A549 (cell line): ENCODE results near the gene IL2RA. TPM values are rescaled to one million over a fixed set of nuclear protein-coding genes. Genes with fewer than 3 reads are reported as not detected.
A peak's percentile ranks its signal among the peaks of the same experiment; 100 is the strongest.

ENCODE experiments used
- ATAC-seq, 2 experiments: fragments of 200-7000 bp in 1 of 2; fragments of >200 bp in 1 of 2; cut with Nextera tagmentation in 1 of 2; cut with Tn5 transposase in 1 of 2; 3 replicates each; pipeline versions ENCODE4 v1.8.0 to v1.9.1; 2018 to 2020; ENCODE audit warnings: mild to moderate bottlenecking in 1 of 2, moderate library complexity in 1 of 2
- CTCF ChIA-PET: fragments of 300-600 bp; sonication (Branson Sonifier 250); formaldehyde crosslinking; extraction: SDS; loops from one replicate; lab custom pipeline; 2021; ENCODE audit warnings: antibody characterized with exemption, inconsistent platforms; lab: Yijun Ruan, JAX
- POLR2A ChIA-PET: fragments of 350-600 bp; formaldehyde crosslinking; extraction: SDS; loops from one replicate; lab custom pipeline; 2021; ENCODE audit warnings: antibody characterized with exemption, inconsistent platforms; lab: Yijun Ruan, JAX
- DNase-seq, 2 experiments: peaks; one replicate each; pipeline versions ENCODE4 v3.0.0 to v3.0.0-alpha.2; 2011 to 2016; ENCODE audit warnings: low read depth in 1 of 2, low spot score in 1 of 2
- FAIRE-seq: peaks from 2 replicates; lab custom pipeline; 2011; peaks lifted over from hg19 to GRCh38; lab: Jason Lieb, UNC
- H3K27ac ChIP-seq, 2 experiments: fragments of >200 bp; sonication (Bioruptor Twin); formaldehyde crosslinking; 3 replicates each; pipeline ENCODE4 v1.5.1; 2016 to 2017
- H3K4me1 ChIP-seq: fragments of >200 bp; sonication (Bioruptor Twin); formaldehyde crosslinking; 3 replicates; pipeline ENCODE4 v1.6.1; 2016
- H3K4me2 ChIP-seq: fragments of >200 bp; sonication (Bioruptor Twin); formaldehyde crosslinking; 3 replicates; pipeline ENCODE4 v1.6.1; 2016
- H3K4me3 ChIP-seq: fragments of >200 bp; sonication (Bioruptor Twin); formaldehyde crosslinking; 3 replicates; pipeline ENCODE4 v1.5.1; 2016
- H3K9me3 ChIP-seq: fragments of >200 bp; sonication (Bioruptor Twin); formaldehyde crosslinking; 3 replicates; pipeline ENCODE4 v1.6.1; 2016
- ATOH8 ChIP-seq: fragments of 250-450 bp; sonication (Bioruptor Pico); IDR thresholded peaks from 2 replicates; pipeline ENCODE4 v1.5.0; 2020; ENCODE audit warnings: low read depth, mild to moderate bottlenecking, moderate library complexity
- BHLHE40 ChIP-seq: IDR thresholded peaks from 2 replicates; pipeline ENCODE4 v1.6.1; 2012; ENCODE audit warnings: low read depth, low read length, inconsistent platforms
- CBX2 ChIP-seq: fragments of 200-600 bp; sonication (generic); IDR thresholded peaks from 2 replicates; pipeline ENCODE4 v1.6.1; 2016; ENCODE audit warnings: low read depth, mild to moderate bottlenecking, borderline replicate concordance
- CEBPB ChIP-seq, 2 experiments: fragments of >200 bp in 1 of 2; sonication (Bioruptor Twin) in 1 of 2; formaldehyde crosslinking in 1 of 2; IDR thresholded peaks; 2 replicates each; pipeline ENCODE4 v1.6.1; 2012 to 2016
- CHD2 ChIP-seq: fragments of 150-350 bp; IDR thresholded peaks from 2 replicates; pipeline ENCODE4 v1.6.1; 2014; ENCODE audit warnings: low read length; ENCODE audit not compliant: partially characterized antibody
- EHF ChIP-seq: fragments of 250-450 bp; sonication (Bioruptor Pico); IDR thresholded peaks from 2 replicates; pipeline ENCODE4 v1.5.0; 2020; ENCODE audit warnings: mild to moderate bottlenecking
- ELK1 ChIP-seq: fragments of 150-350 bp; IDR thresholded peaks from 2 replicates; pipeline ENCODE4 v1.6.1; 2014; ENCODE audit warnings: low read depth, mild to moderate bottlenecking, low read length
- EP300 ChIP-seq, 2 experiments: fragments of >200 bp; sonication (Bioruptor Twin); formaldehyde crosslinking; IDR thresholded peaks; 2 replicates in 1 of 2; 3 replicates in 1 of 2; pipeline ENCODE4 v1.6.1; 2016 to 2017
- FOXS1 ChIP-seq: fragments of 250-450 bp; sonication (Bioruptor Pico); IDR thresholded peaks from 2 replicates; pipeline ENCODE4 v1.5.0; 2020; ENCODE audit warnings: mild to moderate bottlenecking, moderate library complexity
- GATA3 ChIP-seq: IDR thresholded peaks from 2 replicates; pipeline ENCODE4 v1.6.1; 2012; ENCODE audit warnings: borderline replicate concordance
- HMGXB4 ChIP-seq: fragments of 250-450 bp; sonication (Bioruptor Pico); IDR thresholded peaks from 2 replicates; pipeline ENCODE4 v1.5.0; 2021; ENCODE audit warnings: mild to moderate bottlenecking, moderate library complexity, borderline replicate concordance
- JUN ChIP-seq, 2 experiments: fragments of >200 bp; sonication (Bioruptor Twin); formaldehyde crosslinking; IDR thresholded peaks; 2 replicates in 1 of 2; 3 replicates in 1 of 2; pipeline ENCODE4 v1.6.1; 2016 to 2017
- JUNB ChIP-seq: fragments of >200 bp; sonication (Bioruptor Twin); formaldehyde crosslinking; IDR thresholded peaks from 2 replicates; pipeline ENCODE4 v1.6.1; 2016
- KDM1A ChIP-seq: fragments of 200-600 bp; sonication (generic); IDR thresholded peaks from 2 replicates; pipeline ENCODE4 v1.6.1; 2016; ENCODE audit warnings: low read depth, mild to moderate bottlenecking
- MAFK ChIP-seq: fragments of 450-650 bp; IDR thresholded peaks from 2 replicates; pipeline ENCODE4 v1.6.1; 2014; ENCODE audit not compliant: partially characterized antibody
- MAX ChIP-seq: IDR thresholded peaks from 2 replicates; pipeline ENCODE4 v1.6.1; 2012
- MAZ ChIP-seq: fragments of 150-350 bp; IDR thresholded peaks from 2 replicates; pipeline ENCODE4 v1.6.1; 2014; ENCODE audit warnings: antibody characterized with exemption, low read depth, low read length, borderline replicate concordance
- NFE2L2 ChIP-seq: fragments of 150-350 bp; conservative IDR thresholded peaks from 2 replicates; pipeline ENCODE4 v1.6.1; 2014; ENCODE audit warnings: low read length
- PHF8 ChIP-seq: fragments of 200-600 bp; sonication (generic); IDR thresholded peaks from 2 replicates; pipeline ENCODE4 v1.6.1; 2016; ENCODE audit warnings: low read depth, mild to moderate bottlenecking, antibody characterized with exemption, moderate library complexity, borderline replicate concordance
- POLR2A ChIP-seq: IDR thresholded peaks from 2 replicates; pipeline ENCODE4 v1.6.1; 2012; ENCODE audit warnings: mild to moderate bottlenecking, low read length
- POLR2AphosphoS2 ChIP-seq: conservative IDR thresholded peaks from 2 replicates; pipeline ENCODE4 v1.6.1; 2012; ENCODE audit warnings: low read length, improper control_type of control experiment, inconsistent platforms
- USF2 ChIP-seq: fragments of 450-650 bp; IDR thresholded peaks from 2 replicates; pipeline ENCODE4 v1.6.1; 2014; ENCODE audit warnings: antibody characterized with exemption
- ZNF302 ChIP-seq: fragments of 250-450 bp; sonication (Bioruptor Pico); IDR thresholded peaks from 2 replicates; pipeline ENCODE4 v1.9.0; 2021; ENCODE audit warnings: inconsistent platforms, mild to moderate bottlenecking, moderate library complexity
- ZSCAN20 ChIP-seq: fragments of 250-450 bp; sonication (Bioruptor Pico); IDR thresholded peaks from 2 replicates; pipeline ENCODE4 v1.8.0; 2022; ENCODE audit warnings: mild to moderate bottlenecking, moderate library complexity
- WGBS: methylation state at CpG from one replicate; pipeline ENCODE4 v1.1.6; 2017; ENCODE audit errors: missing lambda C conversion rate; 5-methylcytosine and 5-hydroxymethylcytosine counted together
- polyA plus RNA-seq, 4 experiments: library from polyadenylated mRNA; depleted of rRNA in 3 of 4; stranded (reverse); fragments of >200 nt; fragmentation: RNase III in 1 of 4; extraction: RNeasy Plus Mini Kit Qiagen cat#74134 plus additional on column Dnase treatment in 1 of 4; gene quantifications; 2 replicates in 3 of 4; 3 replicates in 1 of 4; pipeline ENCODE4 v1.2.3, GENCODE V29; 2011 to 2017
- TF ChIP-seq, protein P1 (sequence below): fragments of 200-600 bp; sonication (generic); IDR thresholded peaks from 2 replicates; pipeline ENCODE4 v1.6.1; 2016; ENCODE audit warnings: antibody characterized with exemption, mild to moderate bottlenecking, moderate library complexity

IL2RA gene
- polyA plus RNA-seq, 2 of the 4 experiments (the other 2 are of a cell fraction), result not detected

GRCh38 chr10:6047847-6048246, 14.3 kb downstream of the IL2RA start:
- H3K4me2 ChIP-seq, result no peak overlapping the region
- no peaks in the 10 kb centered on the region for H3K9me3 ChIP-seq
- peaks cover 5% of the 10 kb centered on the region; the same call in 1 of the 3 replicates for H3K4me1 ChIP-seq
- no peak for FAIRE-seq
- H3K4me3 ChIP-seq, result no peak overlapping the region
- WGBS, result 38% methylated on average over 7 of the region's 7 CpGs
- ATAC-seq, result no peak
- POLR2A ChIA-PET, result no interaction called here
- TF ChIP-seq EHF (CRISPR knock-in tag), result no peak
- no peak for TF ChIP-seq POLR2A
- no peak for TF ChIP-seq KDM1A
- no peak for TF ChIP-seq ELK1
- TF ChIP-seq GATA3, result no peak
- TF ChIP-seq ZNF302, result no peak
- TF ChIP-seq CHD2, result no peak
- no peak for TF ChIP-seq MAZ
- no peak for TF ChIP-seq JUN (IDR thresholded peaks at IDR 0.05)
- TF ChIP-seq, protein P1, sequence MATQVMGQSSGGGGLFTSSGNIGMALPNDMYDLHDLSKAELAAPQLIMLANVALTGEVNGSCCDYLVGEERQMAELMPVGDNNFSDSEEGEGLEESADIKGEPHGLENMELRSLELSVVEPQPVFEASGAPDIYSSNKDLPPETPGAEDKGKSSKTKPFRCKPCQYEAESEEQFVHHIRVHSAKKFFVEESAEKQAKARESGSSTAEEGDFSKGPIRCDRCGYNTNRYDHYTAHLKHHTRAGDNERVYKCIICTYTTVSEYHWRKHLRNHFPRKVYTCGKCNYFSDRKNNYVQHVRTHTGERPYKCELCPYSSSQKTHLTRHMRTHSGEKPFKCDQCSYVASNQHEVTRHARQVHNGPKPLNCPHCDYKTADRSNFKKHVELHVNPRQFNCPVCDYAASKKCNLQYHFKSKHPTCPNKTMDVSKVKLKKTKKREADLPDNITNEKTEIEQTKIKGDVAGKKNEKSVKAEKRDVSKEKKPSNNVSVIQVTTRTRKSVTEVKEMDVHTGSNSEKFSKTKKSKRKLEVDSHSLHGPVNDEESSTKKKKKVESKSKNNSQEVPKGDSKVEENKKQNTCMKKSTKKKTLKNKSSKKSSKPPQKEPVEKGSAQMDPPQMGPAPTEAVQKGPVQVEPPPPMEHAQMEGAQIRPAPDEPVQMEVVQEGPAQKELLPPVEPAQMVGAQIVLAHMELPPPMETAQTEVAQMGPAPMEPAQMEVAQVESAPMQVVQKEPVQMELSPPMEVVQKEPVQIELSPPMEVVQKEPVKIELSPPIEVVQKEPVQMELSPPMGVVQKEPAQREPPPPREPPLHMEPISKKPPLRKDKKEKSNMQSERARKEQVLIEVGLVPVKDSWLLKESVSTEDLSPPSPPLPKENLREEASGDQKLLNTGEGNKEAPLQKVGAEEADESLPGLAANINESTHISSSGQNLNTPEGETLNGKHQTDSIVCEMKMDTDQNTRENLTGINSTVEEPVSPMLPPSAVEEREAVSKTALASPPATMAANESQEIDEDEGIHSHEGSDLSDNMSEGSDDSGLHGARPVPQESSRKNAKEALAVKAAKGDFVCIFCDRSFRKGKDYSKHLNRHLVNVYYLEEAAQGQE, result no peak
- no peak for TF ChIP-seq EP300 (IDR thresholded peaks at IDR 0.05)
- no peak for TF ChIP-seq ATOH8
- no peak for TF ChIP-seq USF2
- no peak for TF ChIP-seq MAX
- TF ChIP-seq CBX2, result no peak
- no peak for TF ChIP-seq FOXS1 (CRISPR knock-in tag)
- TF ChIP-seq POLR2AphosphoS2, result no peak
- no peak overlapping the region for H3K27ac ChIP-seq
- CTCF ChIA-PET, result interaction anchor here (1.0 kb wide), 1 partner anchor 10 kb away, joined by 4 read pairs; no protein-coding TSS in a partner anchor
- no peak for DNase-seq

- ChIA-PET POLR2A (no interaction called here), CTCF (interaction anchor here (1.0 to 1.8 kb wide), 2 partner anchors 11 to 33 kb away, joined by 4 read pairs; no protein-coding TSS in a partner anchor)
- no peaks in the 10 kb centered on the region for H3K9me3 ChIP-seq
- no peak overlapping the region for H3K4me3 ChIP-seq
- H3K4me2 ChIP-seq, result no peak overlapping the region
- no peak overlapping the region for H3K27ac ChIP-seq
- WGBS, result 40% methylated on average over 14 of the region's 14 CpGs
- ATAC-seq, result peak in 1 of 2 experiments; percentile 13; a peak in 2 of 6 replicates
- TF ChIP-seq NFE2L2, result no peak
- no peak for TF ChIP-seq PHF8
- no peak for TF ChIP-seq MAX
- no peak for TF ChIP-seq ZSCAN20 (CRISPR knock-in tag)
- no peak for TF ChIP-seq HMGXB4
- TF ChIP-seq POLR2AphosphoS2, result no peak
- TF ChIP-seq MAFK, result no peak
- TF ChIP-seq ZNF302, result no peak
- no peak for TF ChIP-seq JUNB
- TF ChIP-seq BHLHE40, result no peak
- TF ChIP-seq CHD2, result no peak
- no peak for TF ChIP-seq CEBPB (IDR thresholded peaks at IDR 0.05)
- FAIRE-seq, result no peak
- no peak for DNase-seq
- H3K4me1 ChIP-seq, result peaks cover 5% of the 10 kb centered on the region; the same call in 1 of the 3 replicates
Measured at GRCh38 chr10:6046773-6047611, 15.2 kb downstream of the IL2RA start.
